Nephron (organoid): ENCODE measurements around the gene GIGYF1.

Experiments used
- H3K27ac Mint-ChIP-seq, 3 experiments: 2 replicates each; pipeline ENCODE4 v1.8.0; 2020; ENCODE audit warnings: mixed read lengths in 3 of 3, mild to moderate bottlenecking in 2 of 3, moderate library complexity in 1 of 3
- H3K27me3 Mint-ChIP-seq: 2 replicates; pipeline ENCODE4 v1.8.0; 2021; ENCODE audit warnings: low read depth, mild to moderate bottlenecking, moderate library complexity, mixed read lengths
- H3K36me3 Mint-ChIP-seq: 2 replicates; pipeline ENCODE4 v1.8.0; 2020; ENCODE audit warnings: low read depth, mixed read lengths
- H3K4me1 Mint-ChIP-seq: 2 replicates; pipeline ENCODE4 v1.8.0; 2020; ENCODE audit warnings: mixed read lengths
- H3K4me3 Mint-ChIP-seq, 3 experiments: 2 replicates each; pipeline ENCODE4 v1.8.0; 2020; ENCODE audit warnings: mild to moderate bottlenecking in 3 of 3, mixed read lengths in 3 of 3, moderate library complexity in 2 of 3
- H3K9me3 Mint-ChIP-seq: 2 replicates; pipeline ENCODE4 v1.8.0; 2020; ENCODE audit warnings: mixed read lengths
- CTCF ChIP-seq, 3 experiments: fragments of 200-600 bp; sonication (generic); IDR thresholded peaks; one replicate each; pipeline ENCODE4 v1.5.0; 2021; ENCODE audit warnings: antibody characterized with exemption in 3 of 3; ENCODE audit not compliant: unreplicated experiment in 3 of 3

The GIGYF1 gene

GRCh38 chr7:100683659-100684533, 10.2 kb downstream of the GIGYF1 start:
- Mint-ChIP-seq H3K27ac (no peak overlapping the region), H3K9me3 (no peaks in the 10 kb centered on the region), H3K36me3 (peaks cover 40% of the 10 kb centered on the region), H3K4me1 (peaks cover 9% of the 10 kb centered on the region), H3K4me3 (no peak overlapping the region), H3K27me3 (no peaks in the 10 kb centered on the region)
- TF ChIP-seq CTCF (IDR thresholded peaks at IDR 0.05; ENCODE audit: unreplicated experiment in 3 of 3) = no peak

GRCh38 chr7:100682991-100683658, 10.9 kb downstream of the GIGYF1 start:
- Mint-ChIP-seq H3K27me3 (no peaks in the 10 kb centered on the region), H3K9me3 (no peaks in the 10 kb centered on the region), H3K4me1 (peaks cover 5% of the 10 kb centered on the region), H3K4me3 (no peak overlapping the region), H3K36me3 (peaks cover 39% of the 10 kb centered on the region), H3K27ac (no peak overlapping the region)
- TF ChIP-seq CTCF (IDR thresholded peaks at IDR 0.05; ENCODE audit: unreplicated experiment in 3 of 3) = no peak

- no peak overlapping the region for H3K27ac Mint-ChIP-seq
- peaks cover 43% of the 10 kb centered on the region for H3K36me3 Mint-ChIP-seq
- TF ChIP-seq CTCF (IDR thresholded peaks at IDR 0.05; ENCODE audit: unreplicated experiment in 3 of 3) = no peak
- peaks cover 5% of the 10 kb centered on the region for H3K4me1 Mint-ChIP-seq
- no peaks in the 10 kb centered on the region for H3K27me3 Mint-ChIP-seq
- no peak overlapping the region for H3K4me3 Mint-ChIP-seq
- H3K9me3 Mint-ChIP-seq = no peaks in the 10 kb centered on the region
These were observed 11.8 kb downstream of the GIGYF1 start for GRCh38 chr7:100682228-100682741.

GRCh38 chr7:100681491-100682227, 12.4 kb downstream of the GIGYF1 start:
- Mint-ChIP-seq H3K4me3 (no peak overlapping the region), H3K27ac (no peak overlapping the region), H3K9me3 (no peaks in the 10 kb centered on the region), H3K27me3 (no peaks in the 10 kb centered on the region), H3K4me1 (peaks cover 5% of the 10 kb centered on the region), H3K36me3 (peaks cover 40% of the 10 kb centered on the region)
- no peak for TF ChIP-seq CTCF (IDR thresholded peaks at IDR 0.05; ENCODE audit: unreplicated experiment in 3 of 3)

- no peak for TF ChIP-seq CTCF (IDR thresholded peaks at IDR 0.05; ENCODE audit: unreplicated experiment in 3 of 3)
- Mint-ChIP-seq H3K27me3 (no peaks in the 10 kb centered on the region), H3K9me3 (no peaks in the 10 kb centered on the region), H3K4me3 (no peak overlapping the region), H3K36me3 (peaks cover 38% of the 10 kb centered on the region), H3K4me1 (peaks cover 5% of the 10 kb centered on the region), H3K27ac (no peak overlapping the region)
These were observed 13.3 kb downstream of the GIGYF1 start for GRCh38 chr7:100680576-100681271.
